ENCODE measurements around the gene IRF4. TPM values are rescaled to one million over a fixed set of nuclear protein-coding genes. Genes with fewer than 3 reads are reported as not detected.

The IRF4 gene
- total RNA-seq, 2 experiments from 2014 or later: 500 to 504 TPM

DNA sequence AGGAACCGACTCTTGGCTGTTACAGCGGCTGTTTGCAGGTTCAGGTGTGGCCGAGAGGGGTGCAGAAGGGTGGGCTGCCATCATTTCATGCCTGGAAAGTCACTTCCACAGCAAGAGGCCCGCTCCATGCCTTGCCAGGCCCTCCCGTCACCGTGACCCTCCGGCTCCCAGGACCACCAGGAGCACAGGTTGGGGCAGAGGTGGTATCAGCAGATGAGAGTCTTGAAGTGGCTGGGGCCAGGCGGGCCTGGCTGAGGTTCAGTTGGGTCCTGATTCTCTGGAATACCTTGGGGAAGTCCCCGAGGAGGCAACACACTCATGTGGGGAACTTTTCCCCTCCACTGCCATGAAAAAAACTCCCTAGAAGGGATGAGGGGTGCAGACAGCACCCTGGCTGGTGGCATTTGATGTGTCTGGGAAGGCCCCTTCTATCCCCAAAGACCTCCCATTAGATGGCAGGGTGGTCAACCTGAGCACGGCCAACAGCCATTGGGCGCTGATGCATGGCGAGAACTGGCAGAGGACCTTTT is 34.2 kb upstream of the IRF4 start:
- intact Hi-C loops (cut with micrococcal nuclease): no loop called here
- Mint-ChIP-seq H3K27me3 (ENCODE audit: low read depth) (no peaks in the 10 kb centered on the region), H3K4me3 (no peak overlapping the region), H3K27ac (no peak overlapping the region), H3K9me3 (no peaks in the 10 kb centered on the region), H3K4me1 (ENCODE audit: low read depth) (peaks cover 8% of the 10 kb centered on the region), H3K36me3 (ENCODE audit: low read depth) (no peaks in the 10 kb centered on the region)
- DNase-seq: no peak
- CTCF ChIA-PET: interaction anchor here (1.6 kb wide), 1 partner anchor 18 kb away, joined by 3 read pairs; no protein-coding TSS in a partner anchor

DNA sequence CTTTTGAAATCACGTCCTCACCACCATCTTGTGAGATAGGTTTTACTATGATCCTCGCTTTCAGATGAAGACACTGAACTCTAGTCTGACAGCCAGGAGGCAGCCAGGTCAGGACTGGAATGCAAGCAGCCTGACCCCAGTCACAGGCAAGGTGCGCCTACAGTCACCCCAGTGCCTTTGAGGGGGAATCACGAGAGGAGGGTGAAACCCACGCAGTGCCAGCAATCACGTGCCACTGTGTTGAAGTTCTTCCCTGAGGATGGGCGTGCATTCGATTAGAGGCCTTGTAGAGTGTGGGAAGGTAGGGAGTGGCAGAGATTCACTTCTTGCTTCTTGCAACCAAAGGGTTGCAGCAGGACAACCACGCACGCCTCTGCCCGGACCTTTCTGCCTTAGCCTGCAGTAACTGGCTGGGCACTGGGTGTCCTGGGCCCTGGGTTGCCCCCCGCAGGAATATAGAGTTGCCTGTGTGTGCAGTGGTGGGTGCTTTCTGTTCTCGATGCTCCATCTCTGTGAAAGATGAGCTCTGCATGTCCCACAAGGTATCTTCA is 33.7 kb upstream of the IRF4 start:
- DNase-seq: no peak
- intact Hi-C loops (cut with micrococcal nuclease): no loop called here
- peaks cover 4% of the 10 kb centered on the region for H3K9me3 Mint-ChIP-seq
- H3K36me3 Mint-ChIP-seq (ENCODE audit: low read depth): no peaks in the 10 kb centered on the region
- H3K4me1 Mint-ChIP-seq (ENCODE audit: low read depth): peaks cover 8% of the 10 kb centered on the region
- H3K27ac Mint-ChIP-seq: no peak overlapping the region
- H3K4me3 Mint-ChIP-seq: no peak overlapping the region
- H3K27me3 Mint-ChIP-seq (ENCODE audit: low read depth): no peaks in the 10 kb centered on the region
- CTCF ChIA-PET: no interaction called here

DNA sequence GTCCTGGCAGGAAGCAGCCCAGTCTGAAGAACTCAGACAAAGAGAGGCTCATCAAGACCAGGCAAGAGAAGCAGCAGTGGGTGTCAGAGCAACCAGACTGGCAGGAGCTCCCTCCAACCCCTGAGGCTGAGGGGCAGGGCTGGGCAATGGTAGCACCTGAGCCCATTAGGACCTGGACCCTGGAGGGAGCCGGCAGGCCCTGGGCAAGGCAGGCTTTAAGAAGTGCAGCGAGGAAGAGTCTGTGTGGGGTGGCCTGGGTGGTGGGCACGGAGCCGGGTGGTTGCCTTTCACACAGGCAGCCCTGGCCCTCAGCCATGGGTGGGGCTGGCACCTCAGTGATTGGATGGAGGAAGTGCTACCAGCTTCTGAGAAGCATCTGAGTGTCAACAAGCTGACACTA is 33.1 kb upstream of the IRF4 start:
- intact Hi-C loops (cut with micrococcal nuclease): no loop called here
- H3K36me3 Mint-ChIP-seq (ENCODE audit: low read depth): no peaks in the 10 kb centered on the region
- no peak for DNase-seq
- peaks cover 8% of the 10 kb centered on the region for H3K4me1 Mint-ChIP-seq (ENCODE audit: low read depth)
- H3K27ac Mint-ChIP-seq: no peak overlapping the region
- H3K4me3 Mint-ChIP-seq: no peak overlapping the region
- CTCF ChIA-PET: no interaction called here
- no peaks in the 10 kb centered on the region for H3K27me3 Mint-ChIP-seq (ENCODE audit: low read depth)
- peaks cover 5% of the 10 kb centered on the region for H3K9me3 Mint-ChIP-seq

GRCh38 chr6:358847-359246 is 32.7 kb upstream of the IRF4 start:
- H3K36me3 Mint-ChIP-seq (ENCODE audit: low read depth): no peaks in the 10 kb centered on the region

DNA sequence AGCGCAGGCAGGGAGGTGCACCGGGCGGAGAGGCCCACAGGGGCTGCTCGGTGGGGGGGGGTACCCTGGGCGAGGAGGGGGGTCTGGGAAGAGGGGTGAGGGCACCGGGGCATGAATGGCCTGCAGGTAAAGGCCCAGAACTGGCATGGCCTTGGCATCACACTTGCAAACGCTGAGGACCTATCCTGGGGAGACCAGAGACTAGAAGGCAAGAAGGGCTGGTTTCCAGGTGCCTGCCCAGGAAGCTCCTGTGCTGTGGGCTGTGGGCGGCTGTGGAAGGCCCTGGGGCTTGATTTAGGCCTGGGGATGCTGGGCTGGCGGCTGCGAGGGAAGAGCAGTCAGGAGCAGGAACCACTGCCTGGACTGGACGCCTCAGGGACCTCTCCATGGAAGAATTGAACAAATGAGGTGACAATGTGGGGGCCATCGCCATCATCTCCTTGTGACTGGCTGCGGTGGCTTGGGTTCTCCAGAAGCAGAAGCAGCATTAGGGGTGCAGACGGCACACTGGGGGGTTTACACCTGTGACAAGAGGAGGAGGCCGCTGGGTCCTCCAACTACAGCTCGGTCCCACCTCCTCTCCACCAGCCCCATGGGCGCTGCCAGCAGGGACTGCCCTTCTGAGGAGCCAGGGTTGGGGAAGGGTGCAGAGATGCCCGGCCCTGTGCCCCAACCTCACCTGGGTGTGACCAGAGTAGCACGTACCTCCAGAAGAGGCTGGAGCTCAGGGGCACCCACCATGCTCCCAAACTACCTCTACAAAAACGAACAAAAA is 32.1 kb upstream of the IRF4 start:
- H3K36me3 Mint-ChIP-seq (ENCODE audit: low read depth): no peaks in the 10 kb centered on the region
- no peaks in the 10 kb centered on the region for H3K27me3 Mint-ChIP-seq (ENCODE audit: low read depth)
- no peak overlapping the region for H3K27ac Mint-ChIP-seq
- DNase-seq: no peak
- intact Hi-C loops (cut with micrococcal nuclease): no loop called here
- peaks cover 12% of the 10 kb centered on the region for H3K9me3 Mint-ChIP-seq
- CTCF ChIA-PET: no interaction called here
- H3K4me3 Mint-ChIP-seq: no peak overlapping the region
- H3K4me1 Mint-ChIP-seq (ENCODE audit: low read depth): peaks cover 8% of the 10 kb centered on the region

More at GRCh38 chr6:358847-359246, 32.7 kb upstream of the IRF4 start:
- DNase-seq: no peak
- CTCF ChIA-PET: no interaction called here
- Mint-ChIP-seq H3K4me1 (ENCODE audit: low read depth) (peaks cover 8% of the 10 kb centered on the region), H3K27ac (no peak overlapping the region), H3K4me3 (no peak overlapping the region), H3K27me3 (ENCODE audit: low read depth) (no peaks in the 10 kb centered on the region), H3K9me3 (peaks cover 6% of the 10 kb centered on the region)
- intact Hi-C loops (cut with micrococcal nuclease): no loop called here

GRCh38 chr6:360349-360748 is 31.2 kb upstream of the IRF4 start:
- intact Hi-C loops (cut with micrococcal nuclease): no loop called here
- Mint-ChIP-seq H3K27me3 (ENCODE audit: low read depth) (no peaks in the 10 kb centered on the region), H3K4me1 (ENCODE audit: low read depth) (peaks cover 8% of the 10 kb centered on the region), H3K9me3 (peaks cover 12% of the 10 kb centered on the region), H3K27ac (no peak overlapping the region), H3K4me3 (no peak overlapping the region), H3K36me3 (ENCODE audit: low read depth) (no peaks in the 10 kb centered on the region)
- CTCF ChIA-PET: no interaction called here
- DNase-seq: no peak

GRCh38 chr6:360764-361373 is 30.7 kb upstream of the IRF4 start:
- no peaks in the 10 kb centered on the region for H3K27me3 Mint-ChIP-seq (ENCODE audit: low read depth)

DNA sequence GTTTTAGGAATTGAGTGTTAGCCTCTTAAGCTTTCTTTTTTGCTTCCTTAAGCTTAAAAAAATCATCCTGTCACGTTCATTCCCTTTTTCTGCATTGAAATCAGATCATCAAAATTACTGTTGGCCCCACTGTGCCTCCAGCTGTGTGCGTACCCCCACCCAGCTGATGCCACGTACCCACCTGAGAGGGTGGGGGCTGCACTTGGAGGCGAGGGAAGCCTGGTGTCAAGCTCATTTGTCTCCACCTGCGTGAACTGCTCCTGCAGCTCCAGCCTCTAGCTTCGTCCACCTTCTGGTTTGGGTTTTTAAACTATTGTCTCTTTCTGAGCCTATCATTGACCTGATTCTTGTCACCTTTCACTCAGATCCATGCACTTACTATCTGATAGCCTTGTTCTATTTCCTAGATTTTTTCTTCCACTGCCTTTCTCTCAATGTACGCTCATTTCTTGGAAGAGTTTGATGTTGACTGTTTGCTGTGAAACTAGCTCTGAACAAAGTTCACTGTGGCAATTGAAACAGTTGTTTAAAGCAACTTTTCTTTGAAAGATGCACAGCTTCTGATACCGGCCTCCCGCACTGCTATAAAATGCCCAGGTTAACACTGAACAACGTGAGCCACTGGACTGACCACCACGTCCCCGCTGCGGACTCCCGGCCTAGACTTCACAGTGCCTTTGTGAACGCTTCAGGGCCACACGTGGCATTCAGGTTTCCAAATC is 30.0 kb upstream of the IRF4 start:
- no peak for DNase-seq
- CTCF ChIA-PET: no interaction called here

More at GRCh38 chr6:360764-361373, 30.7 kb upstream of the IRF4 start:
- peaks cover 12% of the 10 kb centered on the region for H3K9me3 Mint-ChIP-seq
- no peak for DNase-seq
- peaks cover 8% of the 10 kb centered on the region for H3K4me1 Mint-ChIP-seq (ENCODE audit: low read depth)
- no peak overlapping the region for H3K27ac Mint-ChIP-seq
- H3K4me3 Mint-ChIP-seq: no peak overlapping the region
- no peaks in the 10 kb centered on the region for H3K36me3 Mint-ChIP-seq (ENCODE audit: low read depth)
- CTCF ChIA-PET: no interaction called here
- intact Hi-C loops (cut with micrococcal nuclease): no loop called here

DNA sequence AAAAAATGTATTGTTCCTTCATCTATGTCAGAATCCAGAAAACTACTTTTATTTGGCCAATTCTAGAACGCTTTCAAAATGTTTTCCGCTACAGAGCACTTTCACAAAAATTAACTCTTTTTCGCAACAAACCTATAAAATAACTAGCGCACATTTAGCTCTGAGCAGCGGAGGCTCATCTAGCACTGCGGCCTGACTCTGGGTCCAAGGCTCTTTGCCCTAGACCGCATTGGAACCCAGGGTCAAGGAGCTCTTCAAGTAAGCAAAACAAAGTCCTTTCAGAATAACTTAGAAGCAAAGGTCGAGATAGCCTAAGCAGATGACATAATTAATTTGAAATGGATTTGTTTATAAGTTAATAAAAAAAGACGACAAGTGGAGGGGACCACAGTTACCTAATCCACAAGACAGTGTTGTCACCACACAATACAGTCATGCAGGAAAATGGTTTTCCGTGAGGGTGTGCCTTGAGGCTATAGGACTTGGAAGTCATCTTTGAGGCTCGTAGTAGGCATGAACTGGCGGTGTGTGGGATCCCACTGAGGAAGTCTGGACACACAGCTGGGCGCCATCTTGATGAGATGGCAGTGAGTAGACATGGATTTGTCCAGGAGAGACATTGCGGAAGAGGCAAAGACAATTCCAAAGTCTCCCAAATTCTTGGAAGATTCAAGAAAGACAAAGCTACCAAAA is 29.2 kb upstream of the IRF4 start:
- intact Hi-C loops (cut with micrococcal nuclease): no loop called here
- Mint-ChIP-seq H3K9me3 (peaks cover 12% of the 10 kb centered on the region), H3K27ac (no peak overlapping the region), H3K4me3 (no peak overlapping the region), H3K4me1 (ENCODE audit: low read depth) (peaks cover under 1% of the 10 kb centered on the region), H3K36me3 (ENCODE audit: low read depth) (no peaks in the 10 kb centered on the region), H3K27me3 (ENCODE audit: low read depth) (no peaks in the 10 kb centered on the region)
- DNase-seq: no peak
- CTCF ChIA-PET: no interaction called here

More for the DNA sequence above, 30.0 kb upstream of the IRF4 start:
- Mint-ChIP-seq H3K27me3 (ENCODE audit: low read depth) (no peaks in the 10 kb centered on the region), H3K27ac (no peak overlapping the region), H3K9me3 (peaks cover 12% of the 10 kb centered on the region), H3K4me3 (no peak overlapping the region), H3K4me1 (ENCODE audit: low read depth) (peaks cover 8% of the 10 kb centered on the region), H3K36me3 (ENCODE audit: low read depth) (no peaks in the 10 kb centered on the region)
- intact Hi-C loops (cut with micrococcal nuclease): no loop called here

DNA sequence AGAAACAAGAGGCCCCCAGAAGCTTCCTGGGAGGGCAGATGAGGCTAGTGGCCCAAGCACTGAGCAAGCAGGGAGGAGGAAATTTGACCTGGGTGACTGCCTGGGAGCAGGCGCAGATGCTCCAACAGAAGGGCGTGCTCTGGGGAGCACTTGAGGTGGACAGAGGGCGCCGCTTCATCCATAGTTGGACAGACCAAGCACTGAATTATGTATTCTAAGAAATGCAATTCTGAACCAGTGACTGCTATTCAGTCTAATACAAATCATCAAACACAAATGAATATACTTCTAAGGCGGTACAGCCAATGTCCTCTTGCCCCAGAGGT is 28.7 kb upstream of the IRF4 start:
- H3K4me1 Mint-ChIP-seq (ENCODE audit: low read depth): no peaks in the 10 kb centered on the region
- H3K36me3 Mint-ChIP-seq (ENCODE audit: low read depth): no peaks in the 10 kb centered on the region
- H3K27ac Mint-ChIP-seq: no peak overlapping the region
- H3K27me3 Mint-ChIP-seq (ENCODE audit: low read depth): peaks cover 2% of the 10 kb centered on the region
- CTCF ChIA-PET: no interaction called here
- intact Hi-C loops (cut with micrococcal nuclease): no loop called here
- H3K9me3 Mint-ChIP-seq: peaks cover 12% of the 10 kb centered on the region
- no peak overlapping the region for H3K4me3 Mint-ChIP-seq
- DNase-seq: no peak

DNA sequence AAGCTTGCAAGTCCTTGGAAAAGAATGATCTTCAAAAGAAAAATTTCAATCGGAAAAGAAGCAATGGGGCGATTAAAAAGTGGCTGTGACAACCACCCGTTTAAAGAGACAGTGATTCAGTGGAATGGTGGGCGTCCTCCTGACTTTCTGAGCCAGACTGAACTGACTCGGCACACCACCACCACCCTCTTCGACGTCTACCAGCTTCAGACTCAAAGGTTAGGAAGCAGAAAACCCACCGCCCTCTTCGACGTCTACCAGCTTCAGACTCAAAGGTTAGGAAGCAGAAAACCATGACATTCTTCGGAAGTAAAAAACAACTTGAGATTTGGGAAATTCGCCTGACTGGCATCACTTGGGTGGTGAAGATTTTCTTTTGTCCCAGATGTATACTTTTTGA is 28.3 kb upstream of the IRF4 start:
- H3K36me3 Mint-ChIP-seq (ENCODE audit: low read depth): no peaks in the 10 kb centered on the region

GRCh38 chr6:363909-364308 is 27.6 kb upstream of the IRF4 start:
- no peak for DNase-seq
- intact Hi-C loops (cut with micrococcal nuclease): no loop called here
- peaks cover 12% of the 10 kb centered on the region for H3K9me3 Mint-ChIP-seq
- H3K4me1 Mint-ChIP-seq (ENCODE audit: low read depth): no peaks in the 10 kb centered on the region
- H3K36me3 Mint-ChIP-seq (ENCODE audit: low read depth): no peaks in the 10 kb centered on the region
- CTCF ChIA-PET: no interaction called here
- H3K4me3 Mint-ChIP-seq: no peak overlapping the region
- peaks cover 2% of the 10 kb centered on the region for H3K27me3 Mint-ChIP-seq (ENCODE audit: low read depth)
- no peak overlapping the region for H3K27ac Mint-ChIP-seq

More for the DNA sequence above, 28.3 kb upstream of the IRF4 start:
- Mint-ChIP-seq H3K4me1 (ENCODE audit: low read depth) (no peaks in the 10 kb centered on the region), H3K9me3 (peaks cover 12% of the 10 kb centered on the region), H3K4me3 (no peak overlapping the region), H3K27ac (no peak overlapping the region), H3K27me3 (ENCODE audit: low read depth) (peaks cover 2% of the 10 kb centered on the region)
- intact Hi-C loops (cut with micrococcal nuclease): no loop called here
- DNase-seq: no peak
- CTCF ChIA-PET: no interaction called here

Data from activated naive CD4-positive, alpha-beta T cell treated with anti-CD3 and anti-CD28 coated beads for 36 hours (primary cell).